GM21423 (cell line): Measurements from ENCODE around the gene INHA.

Experiments used
- ATAC-seq: cut with Tn5 transposase; IDR thresholded peaks from one replicate; pipeline ENCODE4 v1.9.1; 2021; ENCODE audit warnings: mild to moderate bottlenecking, moderate library complexity; ENCODE audit not compliant: unreplicated experiment

INHA gene

GRCh38 chr2:219557791-219558785 lies 14.0 kb upstream of the INHA start:
- ATAC-seq: no peak

DNA sequence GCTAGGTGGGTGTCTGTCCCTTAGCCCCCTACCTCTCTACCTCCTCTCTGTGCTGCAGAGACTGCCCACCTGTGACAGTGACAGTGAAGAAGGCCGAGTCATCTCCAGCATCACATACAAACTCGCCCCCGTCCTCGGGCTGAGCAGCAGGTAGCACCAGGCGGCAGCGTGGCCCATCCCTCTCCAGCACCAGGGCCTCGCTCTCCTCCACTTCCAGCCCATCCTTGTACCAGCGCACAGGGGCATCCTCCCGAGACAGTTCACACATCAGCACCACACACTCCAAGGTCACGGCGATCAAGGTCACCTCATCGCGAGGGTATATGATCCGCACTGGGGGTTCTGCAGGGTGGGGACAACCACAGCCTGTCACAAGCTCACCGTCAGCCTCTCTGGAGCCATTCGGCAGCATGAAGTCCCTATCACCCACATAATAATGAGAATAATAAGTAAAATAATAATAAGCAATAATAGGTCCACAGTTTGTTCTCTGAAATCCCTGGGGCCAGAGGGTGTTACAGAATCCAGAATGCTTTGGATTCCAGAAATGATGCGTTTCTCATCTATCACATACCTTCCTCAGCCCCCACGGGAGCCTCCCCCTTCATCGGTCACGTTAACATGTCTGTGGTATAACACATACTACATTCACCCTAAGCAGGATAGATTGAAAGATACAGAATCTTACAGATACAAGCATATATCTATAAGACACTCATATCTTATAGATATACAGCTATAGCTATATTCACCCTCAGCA lies 12.8 kb upstream of the INHA start:
- ATAC-seq: no peak

- ATAC-seq: no peak
Observed at GRCh38 chr2:219560037-219560892, 11.8 kb upstream of the INHA start.

- no peak for ATAC-seq
Observed at GRCh38 chr2:219560893-219561178, 11.3 kb upstream of the INHA start.

- ATAC-seq: no peak
Observed at GRCh38 chr2:219561179-219562048, 10.7 kb upstream of the INHA start.

DNA sequence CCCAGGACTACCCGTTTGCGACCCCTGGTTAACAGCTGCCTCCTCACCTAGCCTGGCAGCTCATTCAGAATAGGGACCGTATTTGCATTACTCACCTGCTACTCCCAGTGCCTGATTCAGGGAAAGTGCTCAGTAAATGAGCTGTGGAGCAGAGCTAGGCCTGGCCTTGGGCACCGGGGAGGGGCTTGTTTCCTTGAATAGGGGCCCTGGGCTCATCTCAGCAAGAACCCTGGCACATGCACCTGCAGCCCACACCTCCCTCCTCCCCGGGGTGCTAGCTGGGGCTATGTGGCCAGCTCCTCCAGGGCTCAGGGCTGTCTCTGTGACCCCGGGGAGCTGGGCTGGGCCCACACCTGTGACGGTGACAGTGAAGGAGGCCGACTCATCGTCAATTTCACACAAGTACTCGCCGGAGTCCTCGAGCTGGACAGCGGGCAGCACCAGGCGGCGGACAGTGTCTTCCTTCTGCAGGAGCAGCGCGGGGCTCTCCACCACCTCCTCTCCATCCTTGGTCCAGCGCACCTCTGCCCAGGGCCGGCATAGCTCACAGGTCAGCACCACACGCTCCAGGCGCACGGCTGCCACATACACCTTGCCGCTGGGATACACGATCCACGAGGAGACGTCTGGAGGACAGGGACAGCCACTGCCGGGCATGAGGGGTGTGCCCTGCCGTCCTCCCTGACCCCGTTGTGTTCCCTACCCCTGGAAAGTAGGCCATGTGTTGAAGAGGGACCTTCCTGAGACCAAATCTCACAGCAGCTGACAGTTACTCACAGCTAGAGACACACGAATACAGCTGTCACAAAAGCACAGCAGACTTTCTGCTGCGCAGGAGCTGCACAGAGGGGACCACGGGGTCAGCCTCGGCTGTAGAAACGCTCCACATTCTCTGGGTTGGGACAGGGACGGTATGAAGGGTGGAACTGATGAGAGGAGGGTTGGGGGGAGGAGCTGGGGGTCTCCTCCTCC lies 9.8 kb upstream of the INHA start:
- ATAC-seq: no peak

GRCh38 chr2:219563271-219563928 lies 8.7 kb upstream of the INHA start:
- ATAC-seq: no peak

DNA sequence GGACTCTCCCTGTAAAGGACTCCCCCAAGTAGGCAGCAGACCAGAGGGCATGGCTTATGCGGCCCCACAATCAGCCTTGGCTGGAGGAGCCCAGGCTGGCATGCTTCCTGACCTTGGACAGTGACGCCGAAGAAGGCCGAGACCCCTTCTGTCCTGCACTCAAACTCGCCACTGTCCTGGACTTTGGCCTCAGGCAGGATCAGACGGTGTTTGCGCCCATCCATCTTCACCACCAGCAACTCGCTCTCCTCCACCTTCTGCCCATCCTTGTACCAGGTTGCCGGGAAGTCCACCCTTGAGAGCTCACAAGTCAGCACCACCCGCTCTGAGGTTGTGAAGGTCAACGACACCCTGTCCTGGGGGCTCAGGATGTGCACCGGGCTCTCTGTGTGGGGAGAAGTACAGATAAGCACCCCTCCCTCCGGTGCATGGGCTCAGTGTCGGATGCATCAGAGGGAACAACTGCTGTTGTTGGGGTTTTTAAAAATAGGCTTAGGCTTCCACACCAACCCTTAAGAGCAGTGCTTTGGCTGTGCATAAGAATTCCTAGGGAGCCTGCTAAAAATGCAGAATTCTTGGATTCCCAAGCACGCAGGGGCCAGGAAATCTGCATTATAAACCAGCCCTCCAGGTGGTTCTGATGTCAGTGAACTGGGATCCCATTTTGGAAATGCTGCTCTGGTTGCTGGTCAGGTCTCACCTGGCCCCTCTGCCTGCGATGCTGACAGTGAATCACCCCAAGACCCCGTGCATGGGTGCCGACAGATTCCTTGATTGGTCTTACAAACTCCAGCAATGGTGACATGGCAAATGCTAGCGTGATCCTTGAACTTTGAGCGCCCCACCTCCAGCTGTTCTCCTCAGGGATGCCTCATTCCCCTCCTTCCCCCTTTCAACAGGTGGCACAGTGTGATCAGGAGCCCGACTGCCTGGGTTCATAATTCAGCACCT lies 6.7 kb upstream of the INHA start:
- no peak for ATAC-seq

DNA sequence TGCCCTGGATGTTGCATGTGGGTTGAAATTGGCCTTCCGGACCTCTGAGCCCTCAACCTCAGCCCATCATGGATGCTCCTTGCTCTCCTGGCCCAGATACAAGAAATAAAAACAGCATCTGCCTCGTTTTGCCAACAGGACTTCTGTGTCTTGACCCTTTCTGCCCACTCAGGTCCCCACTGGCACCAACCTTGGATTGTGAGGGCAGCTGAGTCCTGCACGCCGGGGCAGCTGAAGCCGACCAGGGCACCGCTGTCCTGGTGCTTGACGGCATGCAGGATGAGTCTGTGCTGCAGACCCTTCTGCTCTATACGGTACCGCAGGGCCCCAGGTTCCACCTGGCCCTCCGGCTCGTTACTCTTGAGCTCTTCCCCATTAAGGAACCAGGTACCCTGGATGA lies 5.5 kb upstream of the INHA start:
- ATAC-seq: no peak

GRCh38 chr2:219567131-219567530 lies 5.0 kb upstream of the INHA start:
- no peak for ATAC-seq

DNA sequence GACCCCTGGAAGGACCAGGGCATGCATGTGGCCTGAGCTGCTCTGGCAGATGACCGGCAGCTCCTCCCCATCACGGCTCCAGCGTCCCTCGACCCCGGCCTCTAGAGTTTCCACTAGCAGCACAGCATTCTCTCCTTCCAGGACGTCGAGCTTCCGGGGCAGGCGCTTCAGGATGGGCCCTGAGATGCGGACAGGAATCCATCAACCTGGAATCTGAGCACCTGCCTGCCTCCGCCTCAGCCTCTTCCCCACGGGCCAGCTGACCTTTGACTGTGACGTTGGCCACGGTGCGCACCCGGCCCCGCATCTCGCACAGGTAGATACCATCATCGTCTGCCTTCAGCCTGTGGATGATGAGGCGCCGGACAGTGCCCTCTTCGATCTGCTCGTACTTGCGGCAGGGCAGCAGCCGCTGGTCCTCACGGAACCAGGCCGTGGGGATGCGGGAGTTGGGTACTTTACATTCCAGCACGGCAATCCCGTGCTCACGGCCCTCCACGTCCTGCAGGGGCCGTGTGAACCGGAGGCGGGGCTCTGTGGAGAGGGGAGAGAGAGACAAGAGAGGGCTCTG lies 4.2 kb upstream of the INHA start:
- no peak for ATAC-seq

- ATAC-seq: no peak
Observed at GRCh38 chr2:219569041-219569440, 3.1 kb upstream of the INHA start.

DNA sequence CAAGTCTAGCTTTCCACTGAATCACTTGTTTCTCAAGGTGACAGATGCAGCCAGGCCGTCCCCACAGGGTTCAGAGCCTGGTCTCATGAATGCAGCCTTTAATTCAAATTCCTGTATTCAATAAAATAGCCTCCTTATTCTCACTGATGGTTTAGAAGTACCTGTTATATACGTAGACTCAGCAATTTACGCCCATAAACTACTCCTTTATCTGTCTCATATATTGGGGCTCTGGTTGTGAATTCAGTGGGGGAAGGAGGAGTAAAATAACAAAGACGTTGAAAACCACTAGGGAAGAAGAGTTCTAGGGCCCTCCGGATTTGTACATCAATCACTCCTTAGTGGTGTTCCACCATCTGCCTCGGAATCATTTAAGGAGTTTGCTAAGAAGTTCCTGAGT lies 2.5 kb upstream of the INHA start:
- no peak for ATAC-seq

- no peak for ATAC-seq
Observed at GRCh38 chr2:219570194-219570923, 1.8 kb upstream of the INHA start.

GRCh38 chr2:219570924-219571310 lies 1.2 kb upstream of the INHA start:
- ATAC-seq: no peak
